ENCODE measurements around the gene AURKAIP1.

The AURKAIP1 gene

DNA sequence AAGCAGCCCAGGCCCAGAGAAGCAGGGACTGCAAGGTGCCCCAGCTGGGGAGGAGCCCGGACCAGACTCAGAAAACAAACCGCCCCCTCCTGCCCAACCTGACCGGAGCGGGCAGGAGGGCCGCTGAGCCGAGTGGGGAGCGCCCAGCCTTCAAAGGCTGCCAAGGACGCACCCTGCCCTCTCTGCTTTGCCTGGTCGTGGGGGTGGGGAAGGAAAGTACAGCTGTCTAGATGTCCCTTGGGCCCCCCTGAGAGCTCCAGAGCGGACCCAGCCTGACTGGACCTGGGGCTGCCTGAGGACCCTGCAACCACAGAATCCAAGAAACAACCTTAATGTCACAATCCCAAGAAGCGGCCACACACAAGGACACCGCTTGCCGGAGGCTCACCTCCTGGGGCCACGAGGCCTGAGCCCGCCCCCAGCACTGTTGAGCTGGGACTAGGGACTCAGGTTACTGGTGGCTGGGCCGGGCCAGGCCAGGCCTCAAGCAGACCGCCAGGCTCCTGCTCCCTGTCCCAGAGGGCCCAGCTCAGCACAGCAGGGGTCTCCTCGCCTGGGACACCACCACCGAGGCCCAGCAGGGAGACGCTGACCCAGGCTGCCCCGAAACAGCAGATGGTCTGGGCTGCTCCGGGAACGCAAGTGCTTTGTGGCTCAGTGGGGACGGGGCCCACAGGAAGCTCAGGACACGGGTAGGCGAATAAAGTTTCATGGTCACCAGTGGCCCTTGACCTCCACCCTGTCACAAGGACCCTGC lies 27.2 kb downstream of the AURKAIP1 start:
- DNase-seq (ENCODE audit: low read depth in 2 of 2) = no peak

DNA sequence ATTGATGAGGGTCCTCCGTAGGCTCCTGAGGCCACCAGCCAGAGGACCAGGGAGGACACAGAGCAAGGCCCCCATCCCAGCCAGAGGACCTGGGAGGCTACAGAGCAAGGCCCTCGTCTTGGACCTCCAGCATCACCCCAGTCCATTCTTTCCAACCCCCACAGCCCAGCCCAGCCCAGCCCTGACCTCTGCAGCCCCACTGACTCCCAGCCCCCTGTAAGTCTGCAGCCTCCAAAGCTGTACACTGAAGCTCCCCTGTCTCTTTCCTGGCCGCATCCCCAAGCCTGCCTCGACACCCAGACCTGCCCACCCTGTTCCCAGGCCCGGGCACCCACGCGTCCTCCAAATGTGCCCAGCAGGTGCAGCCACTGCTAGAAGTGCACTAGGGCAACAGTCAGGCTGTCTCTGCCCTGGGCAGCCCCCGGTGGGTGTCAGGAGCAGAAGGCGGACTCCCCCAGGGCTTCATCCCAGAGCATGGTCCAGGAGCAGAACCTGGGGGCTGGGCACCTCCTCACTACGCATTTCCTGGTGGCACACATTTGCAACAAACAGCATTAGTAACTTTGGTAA lies 27.9 kb downstream of the AURKAIP1 start:
- DNase-seq (ENCODE audit: low read depth in 2 of 2) = no peak

DNA sequence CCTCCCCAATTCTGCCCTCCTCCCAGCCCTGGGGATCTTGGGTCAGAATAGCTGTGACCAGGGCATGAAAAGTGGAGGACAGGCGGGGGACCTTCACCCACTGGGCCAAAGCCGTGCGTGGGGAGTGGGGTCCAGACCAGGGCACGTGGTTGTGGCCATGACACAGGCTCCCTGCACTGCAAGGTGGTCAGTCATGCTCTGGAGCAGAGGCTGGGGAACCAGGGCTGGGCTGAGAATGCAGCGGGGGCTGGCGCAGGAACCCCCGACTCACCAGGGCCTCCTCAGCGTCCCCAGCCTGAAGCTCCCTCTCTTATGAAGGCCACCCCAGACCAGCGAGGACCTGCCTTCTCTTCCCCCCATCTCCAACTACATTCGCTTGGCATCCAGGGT lies 28.5 kb downstream of the AURKAIP1 start:
- DNase-seq (ENCODE audit: low read depth in 2 of 2) = no peak

DNA sequence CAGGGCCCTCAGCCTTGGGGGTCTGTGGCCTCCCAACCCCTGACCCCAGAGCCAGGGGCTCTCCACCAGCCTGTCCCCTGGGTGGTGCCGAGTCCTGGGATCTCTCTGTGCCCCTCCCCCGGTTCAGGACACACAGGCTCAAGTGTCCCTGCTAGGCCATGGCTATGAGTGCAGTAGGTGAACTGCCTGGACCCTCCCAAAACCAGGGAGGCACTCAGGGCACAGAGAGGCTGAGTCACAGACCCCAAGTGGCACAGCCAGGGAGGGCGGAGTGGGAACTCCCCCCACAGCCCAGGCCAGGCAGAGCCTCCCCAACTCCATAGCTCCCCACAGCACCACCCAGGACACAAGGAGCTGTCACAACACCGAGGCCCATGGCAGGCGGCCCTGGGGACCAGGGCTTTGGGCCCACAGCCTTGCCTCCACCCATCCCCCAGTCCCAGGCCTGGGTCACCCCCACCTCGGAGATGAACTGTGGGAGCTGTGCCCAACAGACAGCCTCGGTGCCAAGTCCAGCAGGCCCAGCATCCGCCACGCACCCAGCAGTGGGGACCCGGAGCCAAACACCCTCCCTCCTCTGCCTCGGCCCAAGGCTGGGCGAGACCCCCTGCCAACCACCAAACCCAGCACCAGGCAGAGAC lies 29.0 kb downstream of the AURKAIP1 start:
- DNase-seq (ENCODE audit: low read depth in 2 of 2) = no peak

DNA sequence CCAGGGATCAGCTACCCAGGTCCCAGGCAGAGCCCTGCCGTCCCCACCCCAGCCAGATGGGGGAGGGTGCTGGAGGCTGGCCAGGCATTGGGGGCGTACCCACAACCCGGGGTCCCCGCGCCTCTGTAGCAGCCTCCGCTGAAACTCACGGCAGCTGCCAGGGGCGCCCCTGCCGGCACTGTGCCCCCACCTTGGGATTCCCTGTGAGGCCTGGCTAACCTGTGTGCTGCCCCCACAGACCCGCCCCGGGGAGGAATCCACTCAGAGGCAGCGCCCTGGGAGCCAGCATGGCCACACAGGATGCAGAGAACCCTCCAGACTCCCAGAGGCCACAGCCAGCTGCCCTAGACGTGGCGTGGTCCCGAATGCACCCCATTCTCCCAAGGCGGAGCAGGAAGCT lies 29.6 kb downstream of the AURKAIP1 start:
- no peak for DNase-seq (ENCODE audit: low read depth in 2 of 2)

DNA sequence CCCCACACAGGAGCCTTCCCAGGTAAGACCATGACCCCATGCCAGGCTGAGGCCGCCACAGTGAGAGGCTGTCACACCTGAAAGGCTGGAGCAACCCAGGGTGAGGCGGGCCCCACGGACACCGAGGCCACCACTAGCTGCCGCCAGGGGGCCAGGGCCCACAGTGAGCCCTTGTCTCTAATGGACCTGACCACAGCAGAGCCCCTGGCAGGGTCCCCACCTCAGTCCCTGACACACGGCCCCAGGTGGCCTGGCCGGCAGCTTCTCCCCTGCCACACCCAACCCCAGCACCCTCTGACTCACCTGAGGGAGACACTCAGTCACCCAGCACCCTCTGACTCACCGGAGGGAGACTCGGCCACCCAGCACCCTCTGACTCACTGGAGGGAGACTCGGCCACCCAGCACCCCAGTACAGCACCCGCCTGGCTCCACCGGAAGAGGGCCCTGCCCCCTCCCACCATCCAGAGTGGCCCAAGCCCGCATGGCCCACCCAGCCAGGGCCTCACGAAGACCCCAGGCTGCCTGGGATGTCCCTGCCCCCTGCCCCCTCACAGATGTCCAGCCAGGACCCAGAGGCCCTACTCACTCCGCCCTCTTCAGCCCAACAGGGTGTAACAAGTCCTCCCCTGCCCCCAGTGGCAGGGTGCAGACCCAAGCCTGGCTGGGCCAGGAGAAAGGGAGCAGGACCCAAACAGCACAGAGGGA lies 30.2 kb downstream of the AURKAIP1 start:
- DNase-seq (ENCODE audit: low read depth in 2 of 2) = peak; percentile 27 to 38

DNA sequence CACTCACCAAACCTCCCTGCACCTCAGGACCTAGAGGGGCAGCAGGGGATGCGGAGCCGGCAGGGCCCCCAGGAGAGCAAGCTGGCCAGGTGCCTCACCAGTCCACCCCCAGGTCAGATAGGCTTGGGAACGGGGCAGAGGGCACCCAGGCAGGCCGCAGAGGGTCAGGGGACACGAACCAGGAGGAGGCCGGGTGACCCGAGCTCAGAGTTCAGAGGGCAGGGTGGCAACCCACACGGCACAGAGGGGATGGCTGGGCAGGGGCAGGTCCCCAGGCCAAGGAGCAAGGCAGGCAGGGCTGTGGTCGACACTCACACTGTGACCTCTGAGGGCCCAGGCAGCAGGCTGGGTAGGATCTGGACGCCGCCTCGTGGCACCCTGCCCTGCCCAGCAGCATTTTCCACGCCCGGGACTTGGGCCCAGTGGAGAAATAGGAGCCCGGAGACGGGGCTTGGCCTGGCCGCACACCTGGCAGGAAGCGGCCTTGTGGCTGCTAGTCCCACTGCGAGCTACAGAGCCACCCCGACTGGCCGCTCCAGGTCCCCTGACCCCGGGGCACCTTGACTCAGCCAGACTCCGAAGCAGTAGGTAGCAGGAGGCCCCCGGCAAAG lies 31.1 kb downstream of the AURKAIP1 start:
- no peak for DNase-seq (ENCODE audit: low read depth in 2 of 2)

DNA sequence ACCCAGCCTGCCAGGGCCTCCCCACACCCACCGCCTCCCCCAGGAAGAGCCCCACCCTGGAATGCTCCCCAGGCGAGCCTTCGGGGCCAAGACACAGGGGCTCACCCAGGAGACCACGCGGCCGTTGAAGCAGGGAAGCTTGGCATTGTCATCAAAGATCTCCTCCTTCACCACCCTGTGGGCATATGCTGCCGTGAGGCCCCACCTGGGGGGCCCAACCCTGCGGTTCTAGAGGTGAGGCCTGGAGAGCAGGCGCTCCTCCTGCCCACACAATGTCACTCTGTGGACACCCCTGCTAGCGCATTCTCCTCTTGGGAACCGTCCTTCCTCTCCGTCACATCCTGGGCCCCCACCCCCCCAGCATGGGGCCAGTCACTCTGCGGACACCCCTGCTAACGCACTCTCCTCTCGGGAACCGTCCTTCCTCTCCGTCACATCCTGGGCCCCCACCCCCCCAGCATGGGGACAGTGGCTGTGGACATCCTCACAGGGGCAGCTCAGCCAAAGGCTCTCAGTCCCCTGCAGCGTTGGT lies 32.4 kb downstream of the AURKAIP1 start:
- no peak for DNase-seq (ENCODE audit: low read depth in 2 of 2)

DNA sequence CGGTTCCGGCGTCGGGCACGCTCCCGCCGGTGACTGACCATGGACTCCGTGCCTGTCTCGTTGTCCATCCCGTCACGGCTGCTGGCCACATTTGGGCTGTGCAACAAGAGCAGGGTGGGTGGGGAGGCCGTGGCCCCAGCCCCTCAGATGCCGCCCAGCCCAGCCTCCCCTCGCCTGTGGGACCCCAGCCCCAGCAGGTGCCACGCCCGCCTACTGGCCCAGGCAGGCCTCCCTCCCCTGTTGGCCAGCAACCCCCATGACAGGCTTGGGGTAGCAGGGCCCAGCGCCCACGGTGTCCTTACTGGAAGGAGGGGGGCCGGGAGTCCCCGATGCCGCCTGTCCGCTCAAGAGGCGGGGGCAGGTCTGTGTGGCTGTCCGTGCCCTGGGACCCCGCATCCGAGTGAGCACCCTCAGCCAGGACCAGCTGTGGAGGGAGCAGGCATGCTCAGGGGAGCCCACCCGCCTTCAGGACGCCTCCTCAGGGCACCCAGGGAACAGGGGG lies 32.9 kb downstream of the AURKAIP1 start:
- no peak for DNase-seq (ENCODE audit: low read depth in 2 of 2)

DNA sequence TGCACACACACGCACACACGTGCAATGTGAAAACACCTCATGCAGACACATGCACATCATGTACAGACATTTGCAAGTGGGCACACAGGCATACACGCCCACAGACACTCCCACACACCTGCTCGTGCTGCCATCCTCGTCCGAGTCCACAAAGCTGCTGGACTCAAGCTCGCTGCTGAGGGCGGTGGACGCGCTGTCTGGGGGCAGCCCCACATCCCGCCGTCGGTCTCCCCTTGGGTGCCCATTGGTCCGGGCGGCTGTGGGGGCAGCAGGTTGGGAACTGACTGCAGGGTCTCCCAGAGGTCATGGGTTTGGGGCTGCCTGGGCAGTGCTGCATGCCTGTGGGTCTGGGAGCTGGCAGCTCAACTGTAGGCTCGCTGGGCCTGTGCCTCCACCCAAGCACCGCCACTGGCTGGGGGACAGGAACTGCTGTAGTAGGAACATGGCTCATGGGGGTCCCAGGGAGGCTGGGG lies 33.4 kb downstream of the AURKAIP1 start:
- no peak for DNase-seq (ENCODE audit: low read depth in 2 of 2)

DNA sequence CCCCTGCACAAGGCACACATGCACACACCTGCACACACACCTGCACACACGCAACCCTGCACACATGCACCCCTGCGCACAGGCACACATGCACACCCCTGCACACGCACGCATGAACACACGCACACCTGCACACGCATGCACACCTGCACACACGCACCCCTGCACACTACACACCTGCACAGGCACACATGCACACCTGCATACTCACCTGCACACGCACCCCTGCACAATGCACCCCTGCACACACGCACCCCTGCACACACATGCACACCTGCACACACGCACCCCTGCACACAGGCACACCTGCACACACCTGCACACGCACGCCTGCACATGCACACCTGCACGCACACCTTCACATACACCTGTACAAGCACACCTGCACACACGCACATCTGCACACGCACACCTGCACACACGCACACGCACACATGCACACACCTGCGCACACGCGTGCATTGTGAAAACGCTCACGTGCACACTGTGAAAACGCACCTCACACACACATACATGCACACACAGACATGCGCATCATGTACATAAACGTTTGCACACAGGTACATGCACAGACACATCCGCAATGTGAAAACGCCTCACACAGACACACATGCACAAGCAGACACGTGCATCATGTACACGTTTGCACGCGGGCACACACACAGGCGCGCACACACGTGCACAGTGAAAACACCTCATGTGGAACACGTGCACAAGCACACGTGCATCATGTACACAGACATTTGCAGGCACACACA lies 34.0 kb downstream of the AURKAIP1 start:
- DNase-seq (ENCODE audit: low read depth in 2 of 2) = no peak

DNA sequence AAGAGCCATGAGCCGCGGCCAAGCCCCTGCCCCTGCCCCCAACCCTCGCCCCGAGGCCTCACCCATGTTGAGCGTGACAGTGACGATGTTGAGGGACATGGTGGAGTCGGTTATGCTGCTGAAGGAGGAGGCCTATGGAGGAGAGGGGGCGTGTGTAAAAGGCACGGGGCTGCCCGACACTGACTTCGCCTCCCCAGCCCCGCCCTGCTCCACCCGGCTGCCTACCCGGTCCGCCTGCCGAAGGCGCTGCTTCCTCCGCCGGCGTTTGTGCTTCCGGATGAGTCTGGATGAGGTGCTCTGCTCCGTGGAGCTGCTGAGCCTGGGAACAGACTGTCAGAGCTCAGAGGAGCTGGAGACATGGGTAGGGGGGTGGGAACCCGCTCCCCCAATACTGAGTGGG lies 34.8 kb downstream of the AURKAIP1 start:
- no peak for DNase-seq (ENCODE audit: low read depth in 2 of 2)

DNA sequence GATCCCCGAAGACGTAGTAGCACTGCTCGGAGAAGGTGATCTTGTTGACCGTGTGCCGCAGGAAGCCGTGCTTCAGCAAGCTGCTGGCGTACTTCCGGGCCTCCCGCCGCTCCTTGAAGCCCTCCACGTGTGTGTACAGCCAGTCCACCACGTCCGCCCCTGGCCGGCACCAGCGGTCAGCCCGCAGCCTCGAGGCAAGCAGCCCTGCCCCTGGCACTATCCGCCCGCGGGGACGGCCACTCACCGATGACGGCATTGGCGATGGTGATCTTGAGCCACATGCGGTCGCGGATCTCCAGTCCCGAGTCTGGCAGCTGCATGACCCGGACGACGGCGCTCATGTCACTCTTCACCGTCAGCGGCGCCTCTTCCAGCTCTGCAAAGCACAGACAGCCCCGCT lies 36.7 kb downstream of the AURKAIP1 start:
- DNase-seq (ENCODE audit: low read depth in 2 of 2) = no peak

DNA sequence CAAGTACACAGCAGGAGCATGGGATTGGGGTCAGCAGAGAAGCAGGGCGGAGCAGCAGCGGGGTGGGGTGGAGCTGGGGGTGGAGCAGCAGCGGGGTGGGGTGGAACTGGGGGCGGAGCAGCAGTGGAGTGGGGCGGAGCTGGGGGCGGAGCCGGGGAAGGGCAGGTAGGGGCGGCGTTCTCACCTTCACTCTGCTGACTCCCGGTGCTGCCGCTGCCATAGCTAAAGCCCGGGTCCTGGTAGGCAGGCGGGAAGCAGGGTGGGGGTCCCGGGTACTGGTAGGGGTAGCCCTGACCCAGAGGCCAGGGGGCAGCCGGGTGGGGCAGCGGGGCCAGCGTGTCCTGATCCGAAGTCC lies 37.2 kb downstream of the AURKAIP1 start:
- DNase-seq (ENCODE audit: low read depth in 2 of 2) = no peak

DNA sequence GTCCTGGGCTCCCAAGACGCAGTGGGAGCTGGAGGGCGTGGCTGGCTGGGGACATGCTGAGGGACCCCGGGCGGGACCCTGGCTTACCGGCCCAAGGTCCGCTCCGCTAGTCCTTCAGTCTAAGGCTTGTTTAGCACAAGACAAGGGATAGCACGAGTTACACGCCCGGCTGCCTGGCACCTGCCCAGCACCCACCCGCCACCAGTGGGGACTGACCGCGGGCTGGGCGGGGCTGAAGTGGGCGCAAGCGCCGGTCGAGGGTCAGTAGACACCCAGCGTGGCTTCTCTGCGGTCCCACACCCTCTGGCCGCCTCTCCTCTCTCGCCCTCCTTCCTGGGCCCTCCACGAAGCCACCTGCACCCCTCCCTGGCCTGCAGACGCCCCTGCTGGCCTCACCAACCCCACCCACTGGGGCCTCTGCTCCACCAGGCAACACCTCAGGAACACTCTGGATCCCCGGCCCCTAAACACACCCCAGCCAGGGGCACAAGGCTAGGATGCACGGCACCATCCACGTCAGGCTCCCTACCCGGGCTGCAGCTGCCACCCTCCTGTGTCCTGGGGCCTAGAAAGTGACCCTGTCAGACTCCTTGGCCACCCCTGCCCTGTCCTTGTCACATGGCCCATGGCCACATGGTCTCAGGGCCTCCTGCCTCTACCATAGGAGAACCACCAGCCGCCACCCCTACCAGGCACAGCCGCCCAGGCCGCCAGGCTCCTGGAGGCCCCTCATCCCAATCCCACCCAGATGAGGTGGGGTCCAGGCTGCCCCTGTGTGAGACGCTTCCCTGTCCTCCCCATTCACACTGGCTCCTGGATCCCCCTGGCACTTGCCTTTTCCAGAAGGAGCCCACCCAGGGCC lies 37.8 kb downstream of the AURKAIP1 start:
- DNase-seq (ENCODE audit: low read depth in 2 of 2) = no peak

DNA sequence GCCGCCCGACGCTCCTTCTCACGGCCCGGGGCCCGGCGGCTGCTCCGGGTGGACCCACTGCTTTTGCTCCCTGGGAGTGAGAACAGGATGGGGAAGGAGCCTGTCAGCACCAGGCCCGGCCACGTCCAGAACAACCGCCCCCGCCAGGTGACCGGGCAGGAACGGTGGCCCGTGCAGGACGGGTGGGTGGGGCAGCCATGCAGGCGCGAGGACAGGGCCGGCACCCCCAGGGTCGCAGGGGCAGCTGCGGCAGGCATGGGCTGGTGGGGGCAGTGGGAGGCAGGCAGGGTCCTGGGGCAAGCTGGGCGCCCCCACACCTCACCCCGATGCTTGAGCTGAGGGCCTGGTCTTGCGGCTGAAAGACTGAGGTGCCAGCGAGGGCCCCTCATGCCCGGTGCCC lies 38.6 kb downstream of the AURKAIP1 start:
- DNase-seq (ENCODE audit: low read depth in 2 of 2) = no peak

DNA sequence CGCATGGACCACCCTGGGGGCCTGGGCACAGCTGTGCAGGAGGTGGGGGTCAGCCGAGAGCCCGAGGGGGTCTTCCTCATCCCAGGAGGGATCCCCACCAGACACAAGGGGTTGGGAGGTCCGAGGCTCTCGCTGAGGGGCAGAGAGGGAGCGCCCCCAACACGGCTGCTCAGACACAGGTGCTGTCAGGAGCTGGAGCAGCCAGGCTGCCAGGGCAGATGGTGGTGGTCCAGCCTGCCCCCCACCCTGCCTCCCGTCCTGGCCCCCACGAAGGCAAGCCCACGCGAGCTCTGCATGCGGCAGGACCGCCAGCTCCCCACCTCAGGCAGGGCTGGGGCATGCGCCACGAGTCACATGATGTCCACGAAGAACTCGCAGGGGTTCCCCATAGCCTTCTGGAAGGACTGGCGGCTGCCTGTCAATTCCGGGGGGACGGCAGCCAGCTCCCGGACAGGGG lies 39.2 kb downstream of the AURKAIP1 start:
- no peak for DNase-seq (ENCODE audit: low read depth in 2 of 2)

DNA sequence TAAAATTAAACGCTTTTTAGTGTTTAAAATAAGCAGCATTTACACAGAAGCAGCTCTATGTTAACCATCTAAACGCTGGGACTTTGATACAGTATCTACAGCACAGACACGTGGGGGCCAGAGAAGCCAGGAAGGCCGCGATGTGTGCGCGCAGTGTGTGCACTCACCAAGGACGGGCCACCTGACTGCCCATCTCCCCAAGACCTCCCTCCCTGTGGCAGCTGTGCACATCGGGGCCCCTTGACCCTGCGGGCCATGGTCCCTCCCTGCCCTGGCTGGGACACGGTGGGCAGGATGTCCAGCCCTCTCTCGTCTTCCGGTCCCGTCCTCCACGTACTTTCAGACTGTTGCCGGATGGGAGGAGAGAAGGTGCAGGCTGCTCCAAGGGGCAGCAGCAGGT lies 39.7 kb downstream of the AURKAIP1 start:
- no peak for DNase-seq (ENCODE audit: low read depth in 2 of 2)

DNA sequence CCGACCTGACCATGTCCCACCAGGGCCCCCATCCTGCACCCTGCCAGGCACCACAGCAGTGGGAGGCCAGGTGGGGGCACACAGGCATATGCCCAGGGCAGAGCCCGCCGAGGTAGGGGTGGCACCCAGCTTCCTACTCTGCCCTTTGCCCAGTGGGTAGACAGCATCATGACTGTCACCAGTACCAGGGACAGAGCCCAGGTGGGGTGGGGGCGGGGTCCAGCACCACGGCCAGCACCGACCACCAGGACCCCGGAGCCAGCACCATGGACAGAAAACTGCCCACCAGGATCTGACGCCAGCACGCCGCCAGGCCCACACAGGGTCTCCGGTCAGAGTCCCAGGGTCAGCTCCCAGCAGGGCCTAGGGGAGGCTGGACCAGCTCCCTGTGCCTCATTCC lies 40.2 kb downstream of the AURKAIP1 start:
- DNase-seq (ENCODE audit: low read depth in 2 of 2) = no peak
